Measurements from ENCODE around the gene CLEC18C.
"Not testable (repeated sequence)": the region's sequence is repeated elsewhere in the genome, so short reads cannot be mapped to it uniquely, and the experiment has no call there.

The CLEC18C gene

GRCh38 chr16:70196683-70197300 is 23.2 kb downstream of the CLEC18C start:
- H3K27ac ChIP-seq (ENCODE audit: low read depth, low read length, poor library complexity, severe bottlenecking); H3K9me2 ChIP-seq (ENCODE audit: low read depth, low read length); H3F3A ChIP-seq (ENCODE audit: insufficient read depth, low read length); H3K4me3 ChIP-seq (ENCODE audit: low read depth, low read length, poor library complexity, severe bottlenecking); H4K20me1 ChIP-seq (ENCODE audit: insufficient read depth, low read length); H3K36me3 ChIP-seq (ENCODE audit: insufficient read depth, low read length); H3K27me3 ChIP-seq (ENCODE audit: insufficient read depth, low read length); H3K4me2 ChIP-seq (ENCODE audit: low read length); H2AFZ ChIP-seq (ENCODE audit: low read length); H3K79me2 ChIP-seq (ENCODE audit: insufficient read depth, low read length); H3K4me1 ChIP-seq (ENCODE audit: insufficient read depth, low read length, severe bottlenecking); H3K9ac ChIP-seq (ENCODE audit: low read length); H3K9me3 ChIP-seq (ENCODE audit: low read length): not testable (repeated sequence)

GRCh38 chr16:70197611-70198010 is 24.0 kb downstream of the CLEC18C start:
- not testable (repeated sequence) for H3K4me1 ChIP-seq (ENCODE audit: insufficient read depth, low read length, severe bottlenecking); H3K9me3 ChIP-seq (ENCODE audit: low read length); H3K27me3 ChIP-seq (ENCODE audit: insufficient read depth, low read length); H3K4me3 ChIP-seq (ENCODE audit: low read depth, low read length, poor library complexity, severe bottlenecking); H3K36me3 ChIP-seq (ENCODE audit: insufficient read depth, low read length); H4K20me1 ChIP-seq (ENCODE audit: insufficient read depth, low read length); H3K4me2 ChIP-seq (ENCODE audit: low read length); H3K79me2 ChIP-seq (ENCODE audit: insufficient read depth, low read length); H3K27ac ChIP-seq (ENCODE audit: low read depth, low read length, poor library complexity, severe bottlenecking); H3K9me2 ChIP-seq (ENCODE audit: low read depth, low read length); H3K9ac ChIP-seq (ENCODE audit: low read length); H3F3A ChIP-seq (ENCODE audit: insufficient read depth, low read length); H2AFZ ChIP-seq (ENCODE audit: low read length)

- not testable (repeated sequence) for H3K4me2 ChIP-seq (ENCODE audit: low read length); H2AFZ ChIP-seq (ENCODE audit: low read length)
These were observed 24.6 kb downstream of the CLEC18C start for GRCh38 chr16:70198230-70198629.

GRCh38 chr16:70198666-70199065 is 25.1 kb downstream of the CLEC18C start:
- H3K4me2 ChIP-seq (ENCODE audit: low read length); H3K9me2 ChIP-seq (ENCODE audit: low read depth, low read length); H3F3A ChIP-seq (ENCODE audit: insufficient read depth, low read length); H3K27ac ChIP-seq (ENCODE audit: low read depth, low read length, poor library complexity, severe bottlenecking); H4K20me1 ChIP-seq (ENCODE audit: insufficient read depth, low read length); H3K4me1 ChIP-seq (ENCODE audit: insufficient read depth, low read length, severe bottlenecking); H3K27me3 ChIP-seq (ENCODE audit: insufficient read depth, low read length); H3K9me3 ChIP-seq (ENCODE audit: low read length); H2AFZ ChIP-seq (ENCODE audit: low read length); H3K9ac ChIP-seq (ENCODE audit: low read length); H3K4me3 ChIP-seq (ENCODE audit: low read depth, low read length, poor library complexity, severe bottlenecking); H3K79me2 ChIP-seq (ENCODE audit: insufficient read depth, low read length); H3K36me3 ChIP-seq (ENCODE audit: insufficient read depth, low read length): not testable (repeated sequence)

More at GRCh38 chr16:70198230-70198629, 24.6 kb downstream of the CLEC18C start:
- H3K79me2 ChIP-seq (ENCODE audit: insufficient read depth, low read length); H3K9me3 ChIP-seq (ENCODE audit: low read length); H3K4me1 ChIP-seq (ENCODE audit: insufficient read depth, low read length, severe bottlenecking); H3K9me2 ChIP-seq (ENCODE audit: low read depth, low read length); H3F3A ChIP-seq (ENCODE audit: insufficient read depth, low read length); H4K20me1 ChIP-seq (ENCODE audit: insufficient read depth, low read length); H3K27ac ChIP-seq (ENCODE audit: low read depth, low read length, poor library complexity, severe bottlenecking); H3K4me3 ChIP-seq (ENCODE audit: low read depth, low read length, poor library complexity, severe bottlenecking); H3K27me3 ChIP-seq (ENCODE audit: insufficient read depth, low read length); H3K36me3 ChIP-seq (ENCODE audit: insufficient read depth, low read length); H3K9ac ChIP-seq (ENCODE audit: low read length): not testable (repeated sequence)

GRCh38 chr16:70199170-70199569 is 25.6 kb downstream of the CLEC18C start:
- H3K79me2 ChIP-seq (ENCODE audit: insufficient read depth, low read length); H3K36me3 ChIP-seq (ENCODE audit: insufficient read depth, low read length); H3K4me1 ChIP-seq (ENCODE audit: insufficient read depth, low read length, severe bottlenecking); H3K9me2 ChIP-seq (ENCODE audit: low read depth, low read length); H3K27ac ChIP-seq (ENCODE audit: low read depth, low read length, poor library complexity, severe bottlenecking); H3K4me2 ChIP-seq (ENCODE audit: low read length); H2AFZ ChIP-seq (ENCODE audit: low read length); H3K4me3 ChIP-seq (ENCODE audit: low read depth, low read length, poor library complexity, severe bottlenecking); H4K20me1 ChIP-seq (ENCODE audit: insufficient read depth, low read length); H3K9ac ChIP-seq (ENCODE audit: low read length); H3K27me3 ChIP-seq (ENCODE audit: insufficient read depth, low read length); H3F3A ChIP-seq (ENCODE audit: insufficient read depth, low read length); H3K9me3 ChIP-seq (ENCODE audit: low read length): not testable (repeated sequence)

- H3K4me2 ChIP-seq (ENCODE audit: low read length); H3K9ac ChIP-seq (ENCODE audit: low read length); H3K4me1 ChIP-seq (ENCODE audit: insufficient read depth, low read length, severe bottlenecking); H3K27me3 ChIP-seq (ENCODE audit: insufficient read depth, low read length); H3K79me2 ChIP-seq (ENCODE audit: insufficient read depth, low read length); H3K4me3 ChIP-seq (ENCODE audit: low read depth, low read length, poor library complexity, severe bottlenecking); H2AFZ ChIP-seq (ENCODE audit: low read length); H3K36me3 ChIP-seq (ENCODE audit: insufficient read depth, low read length); H3F3A ChIP-seq (ENCODE audit: insufficient read depth, low read length); H3K9me2 ChIP-seq (ENCODE audit: low read depth, low read length); H3K9me3 ChIP-seq (ENCODE audit: low read length); H4K20me1 ChIP-seq (ENCODE audit: insufficient read depth, low read length); H3K27ac ChIP-seq (ENCODE audit: low read depth, low read length, poor library complexity, severe bottlenecking): not testable (repeated sequence)
These were observed 26.5 kb downstream of the CLEC18C start for GRCh38 chr16:70200063-70200462.

GRCh38 chr16:70203508-70203907 is 29.9 kb downstream of the CLEC18C start:
- H3K36me3 ChIP-seq (ENCODE audit: insufficient read depth, low read length); H3K9ac ChIP-seq (ENCODE audit: low read length); H3K79me2 ChIP-seq (ENCODE audit: insufficient read depth, low read length); H3K9me2 ChIP-seq (ENCODE audit: low read depth, low read length); H3K4me2 ChIP-seq (ENCODE audit: low read length); H3K27ac ChIP-seq (ENCODE audit: low read depth, low read length, poor library complexity, severe bottlenecking); H4K20me1 ChIP-seq (ENCODE audit: insufficient read depth, low read length); H3K9me3 ChIP-seq (ENCODE audit: low read length); H2AFZ ChIP-seq (ENCODE audit: low read length); H3K4me1 ChIP-seq (ENCODE audit: insufficient read depth, low read length, severe bottlenecking); H3K27me3 ChIP-seq (ENCODE audit: insufficient read depth, low read length); H3F3A ChIP-seq (ENCODE audit: insufficient read depth, low read length); H3K4me3 ChIP-seq (ENCODE audit: low read depth, low read length, poor library complexity, severe bottlenecking): not testable (repeated sequence)

GRCh38 chr16:70204010-70204409 is 30.4 kb downstream of the CLEC18C start:
- not testable (repeated sequence) for H3K36me3 ChIP-seq (ENCODE audit: insufficient read depth, low read length); H3F3A ChIP-seq (ENCODE audit: insufficient read depth, low read length); H3K79me2 ChIP-seq (ENCODE audit: insufficient read depth, low read length); H3K9ac ChIP-seq (ENCODE audit: low read length); H4K20me1 ChIP-seq (ENCODE audit: insufficient read depth, low read length); H3K9me3 ChIP-seq (ENCODE audit: low read length); H3K4me2 ChIP-seq (ENCODE audit: low read length); H3K27ac ChIP-seq (ENCODE audit: low read depth, low read length, poor library complexity, severe bottlenecking); H2AFZ ChIP-seq (ENCODE audit: low read length); H3K4me1 ChIP-seq (ENCODE audit: insufficient read depth, low read length, severe bottlenecking); H3K4me3 ChIP-seq (ENCODE audit: low read depth, low read length, poor library complexity, severe bottlenecking); H3K27me3 ChIP-seq (ENCODE audit: insufficient read depth, low read length); H3K9me2 ChIP-seq (ENCODE audit: low read depth, low read length)

All from OCI-LY1 (cell line).